Upper lobe of left lung (tissue), 4 donors: ENCODE data around the gene ORM2.

Experiments used
- CTCF ChIP-seq, 6 experiments: fragments of 450-650 bp in 4 of 6; fragments of 200-600 bp in 2 of 6; sonication (generic) in 2 of 6; IDR thresholded peaks; one replicate each; pipeline ENCODE4 v1.5.1; 2016 to 2019; ENCODE audit warnings: antibody characterized with exemption in 6 of 6
- EP300 ChIP-seq, 4 donors: sonication (generic); formaldehyde crosslinking; IDR thresholded peaks; one replicate each; pipeline ENCODE4 v1.5.1; 2017; ENCODE audit warnings: antibody characterized with exemption in 4 of 4, control low read depth in 2 of 4
- POLR2A ChIP-seq, 4 donors: fragments of 450-650 bp; IDR thresholded peaks; one replicate each; pipeline ENCODE4 v1.5.1; 2016 to 2017; ENCODE audit warnings: antibody characterized with exemption in 4 of 4, mild to moderate bottlenecking in 2 of 4
- POLR2AphosphoS5 ChIP-seq, 2 donors: sonication (generic); formaldehyde crosslinking; IDR thresholded peaks; one replicate each; pipeline ENCODE4 v1.5.1; 2017; ENCODE audit warnings: antibody characterized with exemption in 2 of 2

- TF ChIP-seq EP300 (IDR thresholded peaks at IDR 0.05), result peak in 1 of 4 donors; percentile 2
- TF ChIP-seq POLR2A (IDR thresholded peaks at IDR 0.05), result peak in 1 of 4 donors; percentile 22
- TF ChIP-seq CTCF (IDR thresholded peaks at IDR 0.05), result no peak
- TF ChIP-seq POLR2AphosphoS5 (IDR thresholded peaks at IDR 0.05), result peak; percentile 47 to 72
Observed at GRCh38 chr9:114348906-114349482, 19.3 kb downstream of the ORM2 start.
